OCI-LY7 (cell line): ENCODE data around the gene METTL23.

ENCODE experiments used
- CTCF ChIP-seq: fragments of 200-600 bp; sonication (generic); conservative IDR thresholded peaks from 2 replicates; pipeline ENCODE4 v1.5.1; 2014; ENCODE audit warnings: mild to moderate bottlenecking, antibody characterized with exemption, low read length, moderate library complexity, mixed read lengths
- EZH2phosphoT487 ChIP-seq: fragments of 200-600 bp; sonication (generic); IDR thresholded peaks from 2 replicates; pipeline ENCODE4 v1.6.1; 2018; ENCODE audit warnings: low read depth, borderline replicate concordance, mild to moderate bottlenecking, mixed run types, antibody characterized with exemption, low read length, moderate library complexity, mixed read lengths

- TF ChIP-seq CTCF (no peak), EZH2phosphoT487 (no peak)
Measured at GRCh38 chr17:76700617-76701470, 25.8 kb upstream of the METTL23 start.
